ENCODE measurements around the gene ZNF865. TPM values are rescaled to one million over a fixed set of nuclear protein-coding genes. Genes with fewer than 3 reads are reported as not detected.

ZNF865 gene
- total RNA-seq, 4 donors from 2014 or later, result 8.6 to 18.9 (median 14.3) TPM

GRCh38 chr19:55606471-55606787, 982 bp downstream of the ZNF865 start:
- Histone ChIP-seq H3K27me3 (no peaks in the 10 kb centered on the region), H3K4me1 (peaks cover 0 to 37% (median 9%) of the 10 kb centered on the region in 4 donors), H3K27ac (peak overlapping the region; percentile 90 to 99 (median 96)), H3K36me3 (peaks cover 0 to 19% (median 0%) of the 10 kb centered on the region in 3 donors), H3K9me3 (no peaks in the 10 kb centered on the region), H3K4me3 (peak overlapping the region; percentile 68 to 98 (median 92))
- TF ChIP-seq CTCF (IDR thresholded peaks at IDR 0.05), result no peak
- no peak for TF ChIP-seq POLR2A (IDR thresholded peaks at IDR 0.05)
- DNase-seq, result no peak

- no peaks in the 10 kb centered on the region for H3K27me3 ChIP-seq
- H3K4me3 ChIP-seq, result peak overlapping the region in 1 of 4 donors; percentile 98
- DNase-seq, result no peak
- no peak for TF ChIP-seq POLR2A (IDR thresholded peaks at IDR 0.05)
- TF ChIP-seq CTCF (IDR thresholded peaks at IDR 0.05), result no peak
- peak overlapping the region in 1 of 4 donors; percentile 99 for H3K27ac ChIP-seq
- H3K4me1 ChIP-seq, result peaks cover 0 to 35% (median 9%) of the 10 kb centered on the region in 4 donors
- peaks cover 0 to 19% (median 0%) of the 10 kb centered on the region in 3 donors for H3K36me3 ChIP-seq
- no peaks in the 10 kb centered on the region for H3K9me3 ChIP-seq
Measured at GRCh38 chr19:55606817-55607216, 1.4 kb downstream of the ZNF865 start.

- no peak for TF ChIP-seq CTCF (IDR thresholded peaks at IDR 0.05)
- no peak for TF ChIP-seq POLR2A (IDR thresholded peaks at IDR 0.05)
- no peak overlapping the region for H3K27ac ChIP-seq
- H3K4me3 ChIP-seq, result no peak overlapping the region
- peaks cover 0 to 24% (median 8%) of the 10 kb centered on the region in 4 donors for H3K4me1 ChIP-seq
- no peak for DNase-seq
- H3K9me3 ChIP-seq, result no peaks in the 10 kb centered on the region
- no peaks in the 10 kb centered on the region for H3K27me3 ChIP-seq
- H3K36me3 ChIP-seq, result peaks cover 0 to 27% (median 0%) of the 10 kb centered on the region in 3 donors
Measured at GRCh38 chr19:55609326-55609725, 3.9 kb downstream of the ZNF865 start.

- peaks cover 0 to 47% (median 0%) of the 10 kb centered on the region in 3 donors for H3K36me3 ChIP-seq
- DNase-seq, result no peak
- no peaks in the 10 kb centered on the region for H3K9me3 ChIP-seq
- peaks cover 0 to 12% (median 3%) of the 10 kb centered on the region in 4 donors for H3K4me1 ChIP-seq
- H3K4me3 ChIP-seq, result no peak overlapping the region
- H3K27me3 ChIP-seq, result no peaks in the 10 kb centered on the region
- no peak overlapping the region for H3K27ac ChIP-seq
- TF ChIP-seq CTCF (IDR thresholded peaks at IDR 0.05), result no peak
- TF ChIP-seq POLR2A (IDR thresholded peaks at IDR 0.05), result no peak
Measured at GRCh38 chr19:55611300-55611982, 6.0 kb downstream of the ZNF865 start.

- Histone ChIP-seq H3K4me1 (peaks cover 0 to 7% (median 0%) of the 10 kb centered on the region in 4 donors), H3K27me3 (no peaks in the 10 kb centered on the region), H3K27ac (no peak overlapping the region), H3K9me3 (no peaks in the 10 kb centered on the region), H3K4me3 (no peak overlapping the region), H3K36me3 (peaks cover 0 to 54% (median 0%) of the 10 kb centered on the region in 3 donors)
- no peak for DNase-seq
- TF ChIP-seq CTCF (IDR thresholded peaks at IDR 0.05) (no peak), POLR2A (IDR thresholded peaks at IDR 0.05) (no peak)
Measured at GRCh38 chr19:55611983-55612645, 6.7 kb downstream of the ZNF865 start.

Measured in Peyer's patch (tissue), 4 donors.